HepG2 (cell line): Measurements from ENCODE around the gene CSNK2B. TPM values are rescaled to one million over a fixed set of nuclear protein-coding genes. Genes with fewer than 3 reads are reported as not detected.
A peak's percentile ranks its signal among the peaks of the same experiment; 100 is the strongest.

Source experiments
- AGO2 ChIP-seq: fragments of 200-400 bp; formaldehyde crosslinking; optimal IDR thresholded peaks from 2 replicates; pipeline ENCODE3; 2017; ENCODE audit warnings: mild to moderate bottlenecking, low read depth, low read length, moderate library complexity
- BRCA1 ChIP-seq: sonication (generic); formaldehyde crosslinking; IDR thresholded peaks from 2 replicates; pipeline ENCODE4 v1.4.0; 2020; ENCODE audit warnings: missing genetic modification reagents
- CBX5 ChIP-seq: sonication (generic); formaldehyde crosslinking; IDR thresholded peaks from 2 replicates; pipeline ENCODE4 v1.4.0; 2020; ENCODE audit warnings: missing genetic modification reagents, borderline replicate concordance
- CENPT ChIP-seq: sonication (generic); formaldehyde crosslinking; IDR thresholded peaks from 2 replicates; pipeline ENCODE4 v1.8.0; 2022; ENCODE audit warnings: low read depth, mild to moderate bottlenecking, moderate library complexity, missing genetic modification reagents
- CENPX ChIP-seq: sonication (generic); formaldehyde crosslinking; IDR thresholded peaks from 2 replicates; pipeline ENCODE4 v1.9.0; 2021; ENCODE audit warnings: mild to moderate bottlenecking, missing genetic modification reagents, moderate library complexity
- ELF3 ChIP-seq: IDR thresholded peaks from 2 replicates; pipeline ENCODE4 v1.6.1; 2016; ENCODE audit warnings: missing genetic modification reagents, missing compliant biosample characterization
- FOXA3 ChIP-seq: IDR thresholded peaks from 2 replicates; pipeline ENCODE4 v1.6.1; 2016; ENCODE audit warnings: missing genetic modification reagents, missing compliant biosample characterization
- FOXK1 ChIP-seq: sonication (generic); formaldehyde crosslinking; IDR thresholded peaks from 2 replicates; pipeline ENCODE4 v1.4.0; 2020; ENCODE audit warnings: low read depth, missing genetic modification reagents, borderline replicate concordance
- IKZF4 ChIP-seq: sonication (generic); formaldehyde crosslinking; IDR thresholded peaks from 2 replicates; pipeline ENCODE4 v1.5.1; 2020; ENCODE audit warnings: borderline replicate concordance, mild to moderate bottlenecking, low read depth, missing genetic modification reagents; ENCODE audit errors: not compliant biosample characterization
- JARID2 ChIP-seq: sonication (generic); formaldehyde crosslinking; IDR thresholded peaks from 2 replicates; pipeline ENCODE4 v1.8.1; 2023; ENCODE audit warnings: missing genetic modification reagents, inconsistent platforms; ENCODE audit not compliant: insufficient replicate concordance
- KDM6A ChIP-seq: IDR thresholded peaks from 2 replicates; pipeline ENCODE4 v1.6.1; 2016; ENCODE audit warnings: low read depth
- MATR3 ChIP-seq: sonication (generic); formaldehyde crosslinking; IDR thresholded peaks from 2 replicates; pipeline ENCODE4 v1.4.0; 2020; ENCODE audit warnings: missing genetic modification reagents
- MED1 ChIP-seq: sonication (generic); formaldehyde crosslinking; IDR thresholded peaks from 2 replicates; pipeline ENCODE4 v1.4.0; 2020; ENCODE audit warnings: missing genetic modification reagents
- NCOA2 ChIP-seq: sonication (generic); formaldehyde crosslinking; IDR thresholded peaks from 2 replicates; pipeline ENCODE4 v1.8.0; 2022; ENCODE audit warnings: inconsistent platforms
- NFE2L2 ChIP-seq: fragments of 150-350 bp; IDR thresholded peaks from 2 replicates; pipeline ENCODE4 v1.6.1; 2014; ENCODE audit warnings: low read length
- NFYB ChIP-seq: sonication (generic); formaldehyde crosslinking; IDR thresholded peaks from 2 replicates; pipeline ENCODE4 v1.4.0; 2020; ENCODE audit warnings: missing genetic modification reagents
- NR0B2 ChIP-seq: sonication (generic); formaldehyde crosslinking; IDR thresholded peaks from 2 replicates; pipeline ENCODE4 v1.4.0; 2020; ENCODE audit warnings: mild to moderate bottlenecking, missing genetic modification reagents
- POGZ ChIP-seq: sonication (generic); formaldehyde crosslinking; IDR thresholded peaks from 2 replicates; pipeline ENCODE4 v1.4.0; 2020; ENCODE audit warnings: mild to moderate bottlenecking, missing genetic modification reagents
- STAT5B ChIP-seq: sonication (generic); formaldehyde crosslinking; IDR thresholded peaks from 2 replicates; pipeline ENCODE4 v1.4.0; 2020; ENCODE audit warnings: missing genetic modification reagents
- TEAD2 ChIP-seq: sonication (generic); formaldehyde crosslinking; IDR thresholded peaks from 2 replicates; pipeline ENCODE4 v1.9.0; 2021; ENCODE audit warnings: missing genetic modification reagents
- YEATS4 ChIP-seq: sonication (generic); formaldehyde crosslinking; IDR thresholded peaks from 2 replicates; pipeline ENCODE4 v1.4.0; 2020; ENCODE audit warnings: missing genetic modification reagents, borderline replicate concordance
- ZFP41 ChIP-seq: sonication (generic); formaldehyde crosslinking; IDR thresholded peaks from 2 replicates; pipeline ENCODE4 v1.4.0; 2020; ENCODE audit warnings: mild to moderate bottlenecking, missing genetic modification reagents, borderline replicate concordance
- ZFY ChIP-seq: sonication (generic); formaldehyde crosslinking; IDR thresholded peaks from 2 replicates; pipeline ENCODE4 v1.4.0; 2020; ENCODE audit warnings: missing genetic modification reagents
- ZNF225 ChIP-seq: sonication (generic); formaldehyde crosslinking; IDR thresholded peaks from 2 replicates; pipeline ENCODE4 v1.4.0; 2020; ENCODE audit warnings: mild to moderate bottlenecking, missing genetic modification reagents
- ZNF234 ChIP-seq: sonication (generic); formaldehyde crosslinking; conservative IDR thresholded peaks from 2 replicates; pipeline ENCODE4 v1.5.1; 2020; ENCODE audit warnings: mild to moderate bottlenecking, missing genetic modification reagents
- ZNF292 ChIP-seq: sonication (generic); formaldehyde crosslinking; IDR thresholded peaks from 2 replicates; pipeline ENCODE4 v1.8.1; 2022; ENCODE audit warnings: mild to moderate bottlenecking, low read depth, missing genetic modification reagents, borderline replicate concordance
- ZNF737 ChIP-seq: sonication (generic); formaldehyde crosslinking; IDR thresholded peaks from 2 replicates; pipeline ENCODE4 v1.5.0; 2020; ENCODE audit warnings: missing genetic modification reagents, mild to moderate bottlenecking, borderline replicate concordance
- polyA plus RNA-seq, 8 experiments: library from polyadenylated mRNA; depleted of rRNA in 3 of 8; stranded (reverse) in 7 of 8; unstranded in 1 of 8; fragments of >200 nt; fragmentation: Illumina TruSeq in 4 of 8; extraction: Trizol in 4 of 8; gene quantifications; 2 replicates each; pipeline versions ENCODE4 v1.2.1 to v1.2.3, GENCODE V29; 2011 to 2016; ENCODE audit warnings: low read depth in 4 of 8, missing spikeins in 1 of 8, mixed read lengths in 1 of 8; ENCODE audit not compliant: insufficient read depth in 1 of 8
- total RNA-seq, 5 experiments: library from RNA; depleted of rRNA; stranded (reverse); fragments of >200 nt; fragmentation: Illumina TruSeq; extraction: Trizol; gene quantifications; 2 replicates each; pipeline ENCODE4 v1.2.3, GENCODE V29; 2016; ENCODE audit warnings: low read depth in 1 of 5
- TF ChIP-seq, protein P1 (sequence below): sonication (generic); formaldehyde crosslinking; IDR thresholded peaks from 2 replicates; pipeline ENCODE4 v1.5.1; 2020; ENCODE audit warnings: missing genetic modification reagents, mild to moderate bottlenecking, borderline replicate concordance
- TF ChIP-seq, protein P2 (sequence below): sonication (generic); formaldehyde crosslinking; IDR thresholded peaks from 2 replicates; pipeline ENCODE4 v1.5.1; 2020; ENCODE audit warnings: missing genetic modification reagents, mild to moderate bottlenecking, borderline replicate concordance

Gene CSNK2B
- total and polyA plus RNA-seq, 2 of the 13 experiments (the other 11 are each of a cell fraction or from before 2014, with no cell fraction given) = 111 to 296 TPM

- TF ChIP-seq IKZF4 = peak; percentile 85
- TF ChIP-seq NFE2L2 = no peak
- no peak for TF ChIP-seq ZNF737 (CRISPR knock-in tag)
- peak; percentile 76; the same call in 1 of the 2 replicates for TF ChIP-seq STAT5B (CRISPR knock-in tag)
- peak; percentile 86 for TF ChIP-seq BRCA1 (CRISPR knock-in tag)
- no peak for TF ChIP-seq MATR3
- TF ChIP-seq NFYB (CRISPR knock-in tag) = 0 out of 2 replicates have a peak, but pooled peaks have one; percentile 30
- peak; percentile 74; the same call in 1 of the 2 replicates for TF ChIP-seq ZNF234 (CRISPR knock-in tag)
- no peak for TF ChIP-seq ZNF292 (CRISPR knock-in tag)
- TF ChIP-seq ZNF225 (CRISPR knock-in tag) = no peak
- TF ChIP-seq FOXA3 (CRISPR knock-in tag) = peak; percentile 63
- TF ChIP-seq CENPT = no peak
- peak; percentile 91 for TF ChIP-seq YEATS4 (CRISPR knock-in tag)
- no peak; the same call in 1 of the 2 replicates for TF ChIP-seq CBX5
- TF ChIP-seq, protein P1, sequence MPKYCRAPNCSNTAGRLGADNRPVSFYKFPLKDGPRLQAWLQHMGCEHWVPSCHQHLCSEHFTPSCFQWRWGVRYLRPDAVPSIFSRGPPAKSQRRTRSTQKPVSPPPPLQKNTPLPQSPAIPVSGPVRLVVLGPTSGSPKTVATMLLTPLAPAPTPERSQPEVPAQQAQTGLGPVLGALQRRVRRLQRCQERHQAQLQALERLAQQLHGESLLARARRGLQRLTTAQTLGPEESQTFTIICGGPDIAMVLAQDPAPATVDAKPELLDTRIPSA (CRISPR knock-in tag) = no peak; the same call in 1 of the 2 replicates
- no peak for TF ChIP-seq FOXK1
- TF ChIP-seq TEAD2 (CRISPR knock-in tag) = peak; percentile 76; the same call in 1 of the 2 replicates
- TF ChIP-seq POGZ (CRISPR knock-in tag) = peak; percentile 50
- no peak for TF ChIP-seq CENPX
- peak; percentile 98 for TF ChIP-seq ZFY (CRISPR knock-in tag)
- TF ChIP-seq NCOA2 (CRISPR knock-in tag) = no peak; the same call in 1 of the 2 replicates
- TF ChIP-seq ZFP41 (CRISPR knock-in tag) = no peak
- peak; percentile 100 for TF ChIP-seq AGO2
- no peak for TF ChIP-seq KDM6A (CRISPR knock-in tag)
- TF ChIP-seq ELF3 (CRISPR knock-in tag) = peak; percentile 86
- TF ChIP-seq, protein P2, sequence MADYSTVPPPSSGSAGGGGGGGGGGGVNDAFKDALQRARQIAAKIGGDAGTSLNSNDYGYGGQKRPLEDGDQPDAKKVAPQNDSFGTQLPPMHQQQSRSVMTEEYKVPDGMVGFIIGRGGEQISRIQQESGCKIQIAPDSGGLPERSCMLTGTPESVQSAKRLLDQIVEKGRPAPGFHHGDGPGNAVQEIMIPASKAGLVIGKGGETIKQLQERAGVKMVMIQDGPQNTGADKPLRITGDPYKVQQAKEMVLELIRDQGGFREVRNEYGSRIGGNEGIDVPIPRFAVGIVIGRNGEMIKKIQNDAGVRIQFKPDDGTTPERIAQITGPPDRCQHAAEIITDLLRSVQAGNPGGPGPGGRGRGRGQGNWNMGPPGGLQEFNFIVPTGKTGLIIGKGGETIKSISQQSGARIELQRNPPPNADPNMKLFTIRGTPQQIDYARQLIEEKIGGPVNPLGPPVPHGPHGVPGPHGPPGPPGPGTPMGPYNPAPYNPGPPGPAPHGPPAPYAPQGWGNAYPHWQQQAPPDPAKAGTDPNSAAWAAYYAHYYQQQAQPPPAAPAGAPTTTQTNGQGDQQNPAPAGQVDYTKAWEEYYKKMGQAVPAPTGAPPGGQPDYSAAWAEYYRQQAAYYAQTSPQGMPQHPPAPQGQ (CRISPR knock-in tag) = peak; percentile 78; the same call in 1 of the 2 replicates
- peak; percentile 86 for TF ChIP-seq MED1 (CRISPR knock-in tag)
- no peak for TF ChIP-seq JARID2
- peak; percentile 48; the same call in 1 of the 2 replicates for TF ChIP-seq NR0B2 (CRISPR knock-in tag)
These were observed 5.3 kb upstream of the CSNK2B start, which contains the start of gene C6orf47 (continued) for GRCh38 chr6:31660381-31661261.
